ACC112 (cell line): Measurements from ENCODE around the gene PSMD12.
A peak's percentile ranks its signal among the peaks of the same experiment; 100 is the strongest.
"Not testable (repeated sequence)": the region's sequence is repeated elsewhere in the genome, so short reads cannot be mapped to it uniquely, and the experiment has no call there.

Experiments used
- H2AFZ ChIP-seq: fragments of 200-600 bp; sonication (generic); one replicate; pipeline ENCODE4 v1.6.0; 2017; ENCODE audit warnings: antibody characterized with exemption, low read length; ENCODE audit not compliant: unreplicated experiment
- H3K27ac ChIP-seq: fragments of 200-600 bp; sonication (generic); 2 replicates; pipeline ENCODE4 v1.5.1; 2014; ENCODE audit warnings: low read depth, mild to moderate bottlenecking, antibody characterized with exemption, low read length, moderate library complexity
- H3K27me3 ChIP-seq: fragments of 200-600 bp; sonication (generic); 2 replicates; pipeline ENCODE4 v1.6.1; 2014; ENCODE audit warnings: mild to moderate bottlenecking, antibody characterized with exemption, low read length, moderate library complexity, mixed read lengths; ENCODE audit not compliant: insufficient read depth
- H3K36me3 ChIP-seq: fragments of 200-600 bp; sonication (generic); 2 replicates; pipeline ENCODE4 v1.6.1; 2016; ENCODE audit warnings: mild to moderate bottlenecking, antibody characterized with exemption, low read length, moderate library complexity, mixed read lengths; ENCODE audit not compliant: insufficient read depth
- H3K4me1 ChIP-seq: fragments of 200-600 bp; sonication (generic); one replicate; pipeline ENCODE4 v1.6.1; 2016; ENCODE audit warnings: low read length, mixed read lengths; ENCODE audit not compliant: insufficient read depth, unreplicated experiment, control insufficient read depth
- H3K4me3 ChIP-seq: fragments of 200-600 bp; sonication (generic); 2 replicates; pipeline ENCODE4 v1.5.1; 2014; ENCODE audit warnings: mild to moderate bottlenecking, low read depth, low read length
- H3K79me2 ChIP-seq: fragments of 200-600 bp; sonication (generic); one replicate; pipeline ENCODE4 v1.6.0; 2016; ENCODE audit warnings: low read length; ENCODE audit not compliant: control insufficient read depth, unreplicated experiment, insufficient read depth

The PSMD12 gene

DNA sequence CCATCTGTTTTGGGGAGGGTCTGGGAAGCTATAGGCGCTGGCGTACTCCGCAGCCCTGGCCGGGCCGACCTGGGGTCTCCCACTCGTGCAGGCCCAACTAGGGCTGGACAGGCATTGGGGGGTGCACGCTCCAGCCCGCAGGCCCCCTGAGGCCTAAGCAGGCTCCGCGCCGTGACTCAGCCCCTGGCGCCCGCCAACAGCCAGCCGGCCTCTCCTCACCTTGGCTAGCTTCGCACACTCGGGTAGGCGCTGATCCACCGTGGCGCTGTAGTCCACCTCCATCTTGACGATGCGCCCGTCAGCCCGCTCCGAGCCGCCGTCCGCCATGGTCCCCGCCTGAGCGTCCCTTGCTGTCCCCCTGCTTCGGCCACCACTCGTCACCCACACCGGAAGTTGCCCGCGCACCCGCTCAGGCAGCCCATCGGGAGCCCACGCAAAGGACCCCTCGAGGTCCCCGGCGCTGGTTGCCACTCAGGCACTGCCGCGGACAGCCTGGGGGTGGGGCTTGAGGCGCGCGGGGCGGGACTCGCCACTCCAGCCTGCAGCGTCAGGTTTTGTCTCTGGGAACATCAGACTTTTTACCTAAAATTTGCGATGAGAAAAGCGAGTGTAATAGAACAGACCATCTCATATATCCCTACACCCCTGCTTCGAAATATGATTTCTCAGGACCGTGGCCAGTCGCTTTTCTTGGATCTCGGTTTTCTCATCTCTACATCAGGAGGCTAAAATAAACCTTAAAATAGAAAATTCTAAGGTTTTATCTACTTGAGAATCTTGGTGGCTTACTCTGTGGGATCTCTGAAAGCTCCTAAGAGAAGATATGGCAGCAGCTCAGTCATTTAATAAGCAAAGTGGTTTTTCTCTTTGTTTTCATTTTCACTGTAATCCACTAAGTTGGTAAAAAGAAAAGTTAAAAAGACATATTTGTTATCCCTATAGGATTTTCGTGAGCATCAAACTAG, at the start of gene PSMD12:
TSS of gene PSMD12 (minus strand) at position 385 of the 965 bp plus-strand sequence. CDS start at position 327, 58 bp downstream.
- Histone ChIP-seq H3K36me3 (0 out of 2 replicates have a peak, but pooled peaks cover 5% of the 10 kb centered on the region), H3K79me2 (peaks cover 50% of the 10 kb centered on the region), H3K4me1 (peaks cover 22% of the 10 kb centered on the region), H3K27ac (peak within 1 kb of the TSS; percentile 98), H3K27me3 (no peaks in the 10 kb centered on the region), H2AFZ (peak within 1 kb of the TSS; percentile 76), H3K4me3 (peak within 1 kb of the TSS; percentile 98)

- Histone ChIP-seq H3K27me3 (no peaks in the 10 kb centered on the region), H3K4me1 (no peaks in the 10 kb centered on the region), H3K79me2 (no peaks in the 10 kb centered on the region), H3K4me3 (no peak overlapping the region), H2AFZ (no peak overlapping the region), H3K27ac (no peak overlapping the region), H3K36me3 (no peaks in the 10 kb centered on the region)
These were observed 48.9 kb upstream of the PSMD12 start for GRCh38 chr17:67415291-67415690.

DNA sequence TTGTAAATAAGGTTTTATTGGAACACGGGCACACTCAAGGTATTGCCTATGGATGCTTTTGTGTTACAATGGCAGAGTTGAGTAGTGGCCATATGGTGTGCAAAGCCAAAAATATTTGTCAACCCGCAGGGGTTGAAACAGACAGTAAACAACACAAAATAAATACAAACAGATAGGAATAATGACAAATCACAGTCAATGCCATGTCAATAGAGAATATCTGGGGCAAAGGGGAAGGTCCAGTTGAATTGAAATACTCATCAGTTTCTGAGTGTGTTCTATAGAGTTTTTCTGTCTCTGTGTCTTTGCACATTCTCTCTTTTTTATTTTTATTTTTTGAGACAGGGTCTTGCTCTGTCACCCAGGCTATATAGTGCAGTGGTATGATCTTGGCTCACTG, 48.2 kb upstream of the PSMD12 start:
- no peak overlapping the region for H3K27ac ChIP-seq
- H3K4me3 ChIP-seq = no peak overlapping the region
- no peaks in the 10 kb centered on the region for H3K79me2 ChIP-seq
- H3K36me3 ChIP-seq = no peaks in the 10 kb centered on the region
- H2AFZ ChIP-seq = no peak overlapping the region
- no peaks in the 10 kb centered on the region for H3K27me3 ChIP-seq
- H3K4me1 ChIP-seq = no peaks in the 10 kb centered on the region

GRCh38 chr17:67414130-67414529, 47.8 kb upstream of the PSMD12 start:
- no peaks in the 10 kb centered on the region for H3K79me2 ChIP-seq
- no peaks in the 10 kb centered on the region for H3K36me3 ChIP-seq
- H2AFZ ChIP-seq = no peak overlapping the region
- no peaks in the 10 kb centered on the region for H3K27me3 ChIP-seq
- H3K4me1 ChIP-seq = no peaks in the 10 kb centered on the region
- no peak overlapping the region for H3K27ac ChIP-seq
- H3K4me3 ChIP-seq = no peak overlapping the region

DNA sequence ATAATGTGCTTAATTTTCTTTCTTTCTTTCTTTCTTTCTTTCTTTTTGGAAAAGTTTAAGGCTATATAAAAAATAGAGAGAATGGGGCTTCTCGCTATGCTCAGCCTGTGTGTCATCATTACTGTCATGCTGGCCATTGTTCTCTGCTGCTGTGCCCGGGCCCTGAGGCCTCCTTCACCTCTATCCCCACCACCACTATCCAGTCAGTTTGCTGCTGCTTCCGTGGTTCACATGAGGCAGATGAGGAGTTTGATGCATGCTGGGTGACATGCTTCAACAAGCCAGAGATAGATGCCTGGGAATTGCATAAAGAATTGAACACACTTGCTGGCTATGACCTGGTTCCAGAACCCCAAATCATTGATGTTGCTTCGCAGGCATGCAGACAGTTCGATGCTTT, 47.0 kb upstream of the PSMD12 start:
- H3K4me3 ChIP-seq = no peak overlapping the region
- H3K36me3 ChIP-seq = no peaks in the 10 kb centered on the region
- no peak overlapping the region for H2AFZ ChIP-seq
- no peaks in the 10 kb centered on the region for H3K4me1 ChIP-seq
- no peak overlapping the region for H3K27ac ChIP-seq
- H3K79me2 ChIP-seq = no peaks in the 10 kb centered on the region
- H3K27me3 ChIP-seq = no peaks in the 10 kb centered on the region

- H3K27me3 ChIP-seq = no peaks in the 10 kb centered on the region
- no peak overlapping the region for H3K4me3 ChIP-seq
- H3K4me1 ChIP-seq = no peaks in the 10 kb centered on the region
- no peak overlapping the region for H3K27ac ChIP-seq
- no peaks in the 10 kb centered on the region for H3K36me3 ChIP-seq
- H2AFZ ChIP-seq = no peak overlapping the region
- H3K79me2 ChIP-seq = no peaks in the 10 kb centered on the region
These were observed 46.6 kb upstream of the PSMD12 start for GRCh38 chr17:67412941-67413340.

DNA sequence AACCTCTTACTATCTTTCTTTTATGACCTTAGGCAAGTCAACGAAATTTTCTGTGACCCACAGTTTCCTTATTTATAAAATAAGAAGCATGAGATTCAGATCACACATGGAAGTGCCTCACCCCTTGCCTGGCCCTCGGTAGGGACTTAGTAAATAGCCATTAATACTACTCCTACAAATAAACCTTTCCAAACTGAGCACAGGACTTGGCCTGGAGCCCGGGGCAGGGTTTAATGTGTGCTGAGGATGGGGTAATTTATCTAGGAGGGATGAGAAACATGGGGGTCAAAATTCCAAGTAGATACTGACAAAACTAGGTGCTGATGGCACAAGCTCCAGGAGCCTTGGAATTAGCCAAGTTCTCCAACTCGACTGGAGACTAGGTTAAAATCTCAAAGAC, 45.7 kb upstream of the PSMD12 start:
- Histone ChIP-seq H3K27me3 (no peaks in the 10 kb centered on the region), H3K4me3 (no peak overlapping the region), H3K27ac (no peak overlapping the region), H2AFZ (no peak overlapping the region), H3K79me2 (no peaks in the 10 kb centered on the region), H3K4me1 (no peaks in the 10 kb centered on the region), H3K36me3 (no peaks in the 10 kb centered on the region)

DNA sequence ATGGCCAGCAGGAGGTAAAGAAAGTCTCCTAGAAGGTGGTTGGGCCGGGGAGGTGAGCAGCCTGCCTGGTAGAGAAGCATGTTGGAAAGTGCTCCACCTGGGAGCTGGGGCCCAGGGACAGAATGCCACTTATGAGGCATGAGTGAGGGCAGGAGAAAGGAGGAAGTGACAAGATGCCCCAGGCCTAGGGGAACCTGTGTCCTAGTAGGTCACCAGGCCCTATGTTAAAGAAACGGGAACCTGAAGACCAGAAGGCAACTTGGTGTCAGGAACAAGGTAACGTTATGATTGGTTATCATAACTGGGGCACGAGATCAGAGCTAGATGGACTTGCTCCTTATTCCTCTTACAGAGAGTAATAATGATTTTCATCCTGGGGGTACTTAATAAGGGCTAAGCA, 45.0 kb upstream of the PSMD12 start:
- Histone ChIP-seq H3K36me3 (no peaks in the 10 kb centered on the region), H3K4me1 (no peaks in the 10 kb centered on the region), H3K79me2 (no peaks in the 10 kb centered on the region), H3K4me3 (no peak overlapping the region), H3K27me3 (no peaks in the 10 kb centered on the region), H3K27ac (no peak overlapping the region), H2AFZ (no peak overlapping the region)

- not testable (repeated sequence) for H2AFZ ChIP-seq, H3K4me3 ChIP-seq, H3K27me3 ChIP-seq, H3K79me2 ChIP-seq, H3K4me1 ChIP-seq, H3K27ac ChIP-seq, H3K36me3 ChIP-seq
These were observed 42.1 kb upstream of the PSMD12 start for GRCh38 chr17:67408455-67408830.

GRCh38 chr17:67403483-67403882, 37.1 kb upstream of the PSMD12 start:
- Histone ChIP-seq H3K36me3 (no peaks in the 10 kb centered on the region), H3K27ac (no peak overlapping the region), H3K79me2 (no peaks in the 10 kb centered on the region), H2AFZ (no peak overlapping the region), H3K4me3 (no peak overlapping the region), H3K27me3 (no peaks in the 10 kb centered on the region), H3K4me1 (no peaks in the 10 kb centered on the region)

DNA sequence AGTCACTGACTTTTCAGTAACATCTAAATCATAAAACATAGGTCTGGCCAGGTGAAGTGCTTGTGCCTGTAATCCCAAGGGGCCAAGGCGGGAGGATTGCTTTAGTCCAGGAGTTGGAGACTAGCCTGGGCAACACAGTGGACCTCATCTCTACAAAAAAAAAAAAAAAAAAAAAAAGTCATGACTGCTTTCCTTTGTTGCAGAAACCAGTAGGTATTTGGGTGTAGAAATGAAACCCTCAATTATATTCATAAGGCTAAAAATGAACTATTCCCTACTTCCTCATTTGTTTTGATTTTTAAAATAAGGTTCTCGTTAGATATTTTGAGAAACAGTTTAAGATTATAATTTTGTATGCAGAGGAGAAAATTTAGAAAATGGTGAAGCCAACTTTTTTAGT, 36.7 kb upstream of the PSMD12 start:
- Histone ChIP-seq H3K4me1 (no peaks in the 10 kb centered on the region), H3K27me3 (no peaks in the 10 kb centered on the region), H3K4me3 (no peak overlapping the region), H2AFZ (no peak overlapping the region), H3K36me3 (no peaks in the 10 kb centered on the region), H3K79me2 (no peaks in the 10 kb centered on the region), H3K27ac (no peak overlapping the region)
